NOMO-1 (cell line): ENCODE results near the gene DDX41.
A peak's percentile ranks its signal among the peaks of the same experiment; 100 is the strongest.

Experiments
- DNase-seq, 2 experiments: peaks; one replicate each; lab custom pipeline; 2025; ENCODE audit not compliant: unreplicated experiment in 2 of 2; lab: John Stamatoyannopoulos, UW

The DDX41 gene

DNA sequence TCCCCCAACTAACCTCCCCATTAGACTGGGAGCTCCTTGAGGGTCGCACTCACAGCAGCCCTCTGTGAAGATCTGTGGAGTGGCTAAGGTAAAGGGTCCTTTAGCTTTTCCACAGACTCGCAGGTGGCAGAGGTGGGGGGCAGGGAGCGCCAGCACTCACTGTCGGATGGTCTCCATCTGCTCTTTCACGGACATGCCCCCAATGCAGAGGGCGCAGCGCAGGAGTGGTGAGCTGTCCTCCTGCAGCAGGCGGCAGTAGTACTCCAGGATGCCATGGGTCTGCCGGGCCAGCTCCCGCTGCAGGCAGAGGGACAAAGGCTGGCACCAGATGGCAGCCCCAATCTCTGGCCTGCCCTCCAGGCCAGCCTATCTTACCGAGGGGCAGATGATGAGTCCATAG, 2.2 kb downstream of the DDX41 start:
- DNase-seq: no peak

- no peak for DNase-seq
Observed at GRCh38 chr5:177513500-177513899, 3.3 kb downstream of the DDX41 start.

DNA sequence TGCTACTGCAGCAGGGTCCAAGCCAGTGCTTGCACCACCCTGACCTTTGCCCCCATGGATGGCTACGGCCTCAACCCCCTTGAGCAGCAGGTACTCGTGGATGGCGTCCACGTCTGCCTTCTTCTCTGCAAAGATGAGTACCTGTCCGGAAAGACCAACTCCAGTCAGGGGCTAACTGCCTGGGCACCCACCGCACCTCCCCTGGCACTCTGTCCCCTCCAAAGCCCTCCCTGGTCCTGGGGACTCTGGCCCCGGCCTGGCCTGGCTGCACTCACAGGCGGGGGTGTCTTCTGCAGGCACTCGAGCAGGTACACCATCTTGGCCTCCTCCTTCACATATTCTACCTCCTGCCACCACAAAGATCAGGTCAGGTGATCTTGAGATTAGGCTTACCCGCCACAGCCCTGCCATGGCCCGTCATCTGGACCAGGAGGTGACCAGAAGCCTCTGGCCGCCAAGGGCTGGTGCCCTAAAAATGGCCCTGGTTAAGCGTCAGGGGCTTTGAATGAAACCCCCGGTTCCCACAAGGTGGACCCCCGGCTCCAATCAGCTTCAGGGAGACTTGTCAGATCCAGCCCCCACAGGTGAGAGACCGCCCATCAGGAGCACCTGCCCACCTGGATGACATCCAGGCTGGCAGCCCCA, 3.9 kb downstream of the DDX41 start:
- DNase-seq: no peak

DNA sequence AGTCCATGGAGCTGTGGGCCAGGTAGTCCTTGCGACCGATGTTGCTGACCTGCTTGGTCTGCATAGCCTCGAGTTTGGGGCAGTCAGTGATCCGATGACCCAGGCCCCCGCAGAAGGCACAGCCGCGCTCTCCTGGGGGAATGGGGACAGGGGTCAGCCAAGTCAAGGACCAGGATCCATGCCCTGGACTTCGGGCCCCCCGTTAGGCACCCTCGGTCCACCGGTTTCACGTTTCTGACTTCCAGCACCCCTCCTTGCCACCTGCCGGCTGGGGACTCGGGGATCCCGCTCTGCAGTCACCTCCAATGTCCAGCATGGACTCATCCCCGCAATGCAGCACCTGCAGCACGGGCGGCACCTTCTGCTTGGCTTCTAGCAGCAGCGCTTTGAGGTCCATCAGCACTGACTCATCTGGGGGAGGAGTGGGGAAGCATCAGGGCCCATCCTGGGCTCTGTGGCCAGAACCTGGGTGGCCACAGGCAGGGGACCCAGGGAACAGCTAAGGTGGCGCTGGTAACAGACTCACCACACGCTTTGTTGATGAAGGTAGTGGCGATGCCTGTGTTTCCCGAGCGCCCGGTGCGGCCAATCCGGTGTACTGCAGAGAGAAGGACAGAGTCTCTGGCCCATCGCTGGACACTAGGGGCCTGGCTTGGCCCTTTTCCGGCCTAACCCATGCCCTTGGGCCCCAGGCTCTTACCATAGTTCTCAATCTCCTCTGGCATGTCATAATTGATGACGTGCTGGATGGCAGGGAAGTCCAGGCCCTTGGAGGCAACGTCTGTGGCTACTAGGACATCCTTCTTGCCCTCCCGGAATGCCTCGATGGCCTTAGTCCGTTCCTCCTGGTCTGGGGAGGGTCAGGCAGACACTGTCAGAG, 4.7 kb downstream of the DDX41 start:
- no peak for DNase-seq

GRCh38 chr5:177511181-177511580, 5.6 kb downstream of the DDX41 start:
- no peak for DNase-seq

GRCh38 chr5:177510567-177511053, 6.2 kb downstream of the DDX41 start:
- DNase-seq: peak; percentile 94 to 99

DNA sequence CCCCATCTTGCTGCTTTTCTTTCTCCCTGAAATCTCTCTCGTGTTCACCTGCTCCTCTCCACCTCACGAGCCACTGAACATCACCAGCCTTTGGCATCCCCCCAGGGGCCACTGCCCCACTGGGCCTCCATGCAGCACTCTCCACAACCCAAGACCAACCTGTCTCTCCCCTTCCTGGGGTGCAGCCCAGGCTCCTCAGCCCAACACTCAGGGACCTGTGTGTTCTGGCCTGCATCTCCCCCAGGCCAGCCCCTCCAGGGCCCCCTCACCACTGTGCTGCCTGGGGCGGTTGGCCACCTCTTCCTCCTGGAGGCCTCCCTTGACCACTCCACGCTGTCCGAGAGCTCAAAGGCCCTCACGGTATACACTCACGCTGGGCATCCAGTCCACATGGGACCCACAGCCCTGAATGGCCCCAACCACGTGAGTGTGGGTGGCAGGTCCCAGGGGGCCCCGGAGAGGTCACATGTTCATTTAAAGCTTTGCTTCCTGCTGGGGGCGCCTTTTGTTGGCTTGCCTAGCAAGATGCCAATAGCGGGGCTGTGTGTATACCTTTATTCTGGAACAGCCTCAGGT, 6.7 kb downstream of the DDX41 start:
- DNase-seq: peak in 1 of 2 experiments; percentile 17

DNA sequence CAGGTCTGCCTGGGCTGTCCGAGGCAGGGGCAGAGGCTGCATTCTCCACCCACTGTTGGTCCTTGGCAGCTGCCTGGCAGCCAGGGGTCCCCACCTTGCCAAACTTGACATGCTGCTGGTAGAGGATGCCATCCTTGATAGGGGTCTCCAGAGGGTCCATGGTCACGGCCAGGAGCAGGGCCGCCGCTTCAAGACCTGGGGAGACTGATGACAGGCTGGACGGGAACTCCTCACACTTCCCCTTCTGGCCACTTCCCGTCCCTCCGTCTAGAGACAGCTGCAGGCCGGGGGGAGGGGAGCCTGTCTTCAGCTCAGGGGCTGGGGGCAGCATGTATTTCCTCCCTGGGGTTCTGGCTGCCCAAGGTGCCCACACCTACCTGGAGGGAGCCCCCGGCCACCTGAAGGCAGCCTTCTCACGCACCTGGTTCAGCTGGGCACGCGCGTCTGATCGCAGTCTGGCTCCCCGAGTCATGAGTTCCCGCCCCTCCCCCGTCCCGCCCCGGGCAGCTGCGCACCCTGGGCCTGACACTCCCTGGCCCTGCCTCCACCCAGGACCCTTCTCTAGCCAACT, 7.3 kb downstream of the DDX41 start, which contains the start of gene DOK3:
DOK3 (minus strand) TSS at position 446 of the 571 bp plus-strand sequence; CDS start at position 160, 286 bp downstream.
- DNase-seq: peak; percentile 38 to 56

DNA sequence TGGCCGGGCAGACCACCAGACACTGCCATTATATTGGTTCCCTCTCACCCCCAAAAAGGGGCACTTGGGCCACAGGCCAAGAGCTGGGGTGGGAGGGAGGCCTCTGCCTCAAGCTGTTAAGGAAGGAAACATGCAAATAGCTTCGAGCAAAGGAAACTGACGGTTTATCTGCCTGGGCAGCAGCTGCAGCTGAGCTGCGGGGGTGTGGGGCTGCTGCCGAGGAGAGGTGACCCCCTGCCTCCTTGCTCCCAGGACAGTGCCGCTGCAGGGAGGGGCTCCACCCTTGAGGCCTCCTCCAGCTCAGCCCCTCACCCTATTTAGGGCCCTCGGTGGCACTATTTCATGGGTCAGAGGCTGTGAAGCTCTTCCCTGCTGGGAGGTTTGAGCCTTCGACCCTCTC, 7.9 kb downstream of the DDX41 start:
- DNase-seq: peak; percentile 27 to 34

- DNase-seq: no peak
Observed at GRCh38 chr5:177508221-177508611, 8.5 kb downstream of the DDX41 start.

GRCh38 chr5:177507596-177508220, 9.1 kb downstream of the DDX41 start:
- DNase-seq: peak; percentile 25 to 55

DNA sequence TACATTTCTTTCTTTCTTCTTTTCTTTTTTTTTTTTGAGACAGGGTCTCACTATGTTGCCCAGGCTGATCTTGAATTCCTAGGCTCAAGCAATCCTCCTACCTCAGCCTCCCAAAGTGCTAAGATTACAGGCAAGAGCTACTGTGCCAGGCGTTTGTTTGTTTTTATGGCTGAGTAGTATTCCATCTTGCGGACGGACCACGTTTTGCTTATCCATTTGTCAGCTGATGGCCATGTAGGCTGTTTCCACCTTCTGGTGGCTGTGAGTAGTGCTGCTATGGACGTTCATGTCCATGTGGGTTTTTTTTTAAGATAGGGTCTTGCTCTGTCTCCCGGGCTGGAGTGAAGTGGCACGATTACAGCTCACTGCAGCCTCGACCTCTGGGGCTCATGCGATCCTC, 9.6 kb downstream of the DDX41 start:
- peak in 1 of 2 experiments; percentile 16 for DNase-seq

DNA sequence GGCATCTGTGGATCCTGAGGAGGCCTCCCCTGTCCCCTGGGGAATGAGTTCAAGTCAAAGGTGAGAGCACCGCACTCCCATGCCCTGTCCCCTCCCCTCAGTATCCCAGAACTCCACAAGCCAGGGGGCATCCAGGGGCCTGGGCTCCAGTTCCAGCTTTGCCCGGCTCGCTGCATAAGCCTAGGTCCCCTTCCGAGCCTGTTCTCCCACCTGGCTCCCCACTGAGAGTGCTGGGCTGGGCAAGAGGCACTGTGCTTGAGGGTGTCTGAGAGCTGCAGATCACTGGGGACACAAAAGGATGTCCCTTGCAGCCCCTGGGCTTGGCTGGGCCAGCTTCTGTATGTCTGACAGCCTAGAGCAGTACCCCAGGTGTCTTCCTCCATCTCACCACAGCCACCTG, 11.7 kb downstream of the DDX41 start:
- no peak for DNase-seq

DNA sequence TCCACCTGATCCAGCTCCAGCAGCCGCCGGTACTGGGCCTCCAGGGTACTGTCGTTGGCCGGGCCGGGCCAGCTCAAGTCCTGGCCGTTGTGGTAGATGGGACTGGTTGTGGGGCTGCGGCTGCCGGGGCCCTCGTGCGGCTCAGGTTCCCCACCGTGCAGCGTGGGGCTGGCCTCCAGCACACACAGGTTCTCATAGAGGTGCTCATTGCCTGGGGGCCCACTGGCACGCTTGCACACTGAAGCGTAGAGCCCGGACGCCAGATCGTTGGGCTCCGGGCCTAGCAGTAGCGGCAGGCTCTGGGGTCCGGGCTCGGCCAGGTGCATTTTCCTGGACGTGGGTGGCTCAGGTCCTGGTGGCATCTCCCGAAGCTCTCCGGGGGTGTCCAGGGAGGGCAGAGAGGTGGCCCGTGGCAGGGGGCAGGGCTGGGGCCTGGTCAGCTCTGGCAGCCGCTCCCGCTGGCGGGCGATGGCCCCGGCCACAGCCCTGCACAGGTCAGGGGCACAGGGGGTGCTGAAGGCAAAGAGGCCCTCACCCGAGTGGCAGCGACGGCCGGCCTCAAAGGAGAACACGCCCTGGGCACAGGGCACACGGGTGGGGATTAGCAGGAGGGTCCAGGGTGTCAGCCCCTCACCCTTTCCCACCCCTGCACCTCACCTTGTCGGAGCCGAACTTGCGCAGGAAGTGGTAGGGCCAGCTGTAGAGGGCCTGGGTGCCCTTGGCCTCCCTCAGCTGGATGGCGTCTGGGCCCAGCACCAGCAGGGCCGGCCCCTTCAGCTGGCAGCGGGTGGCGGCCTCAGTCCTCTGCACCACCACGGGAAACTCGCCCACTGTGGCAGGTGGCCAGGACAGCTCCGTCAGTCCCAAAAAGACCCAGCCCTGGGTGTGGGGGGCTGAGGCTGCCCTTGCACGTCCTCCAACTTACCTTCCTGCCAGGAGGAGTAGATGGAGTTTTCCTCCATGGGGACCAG, 12.4 kb downstream of the DDX41 start:
- no peak for DNase-seq

DNA sequence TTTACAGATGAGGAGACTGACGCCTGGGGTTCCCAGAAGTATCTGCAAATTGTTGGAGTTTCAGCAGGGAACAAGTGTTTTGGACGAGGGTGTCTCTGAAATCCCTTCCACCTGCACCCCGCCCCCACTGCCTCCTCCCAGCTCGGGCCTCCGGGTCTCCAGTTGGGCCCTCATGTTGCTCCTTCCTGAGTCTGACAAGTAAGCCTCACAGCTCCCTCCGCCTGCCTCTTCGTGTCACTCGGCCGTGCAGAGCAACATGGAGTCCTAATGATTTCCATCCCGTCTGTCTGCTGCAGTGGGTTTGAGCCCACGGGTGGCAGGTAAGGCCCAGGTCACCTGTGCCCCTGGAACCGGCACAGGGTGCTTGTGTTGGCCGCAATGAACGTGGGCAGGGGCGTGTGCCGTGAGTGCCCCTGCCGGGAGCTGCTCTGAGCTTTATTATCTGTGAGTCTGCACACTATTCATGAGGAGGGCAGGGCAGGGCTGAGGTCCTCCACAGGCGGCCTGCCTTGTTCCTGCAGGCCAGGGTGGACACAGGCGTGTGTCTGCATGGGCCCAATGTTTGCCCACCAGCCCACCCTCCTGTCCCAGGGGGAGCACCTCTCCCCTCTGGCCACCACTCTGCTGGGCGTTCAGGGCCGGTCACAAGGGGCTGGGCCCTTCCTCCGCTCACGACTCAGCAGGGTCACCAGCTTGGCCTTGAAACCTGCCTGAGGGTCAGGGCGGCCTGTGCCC, 13.2 kb downstream of the DDX41 start:
- DNase-seq: no peak

- DNase-seq: no peak
Observed at GRCh38 chr5:177502886-177503285, 13.9 kb downstream of the DDX41 start.

DNA sequence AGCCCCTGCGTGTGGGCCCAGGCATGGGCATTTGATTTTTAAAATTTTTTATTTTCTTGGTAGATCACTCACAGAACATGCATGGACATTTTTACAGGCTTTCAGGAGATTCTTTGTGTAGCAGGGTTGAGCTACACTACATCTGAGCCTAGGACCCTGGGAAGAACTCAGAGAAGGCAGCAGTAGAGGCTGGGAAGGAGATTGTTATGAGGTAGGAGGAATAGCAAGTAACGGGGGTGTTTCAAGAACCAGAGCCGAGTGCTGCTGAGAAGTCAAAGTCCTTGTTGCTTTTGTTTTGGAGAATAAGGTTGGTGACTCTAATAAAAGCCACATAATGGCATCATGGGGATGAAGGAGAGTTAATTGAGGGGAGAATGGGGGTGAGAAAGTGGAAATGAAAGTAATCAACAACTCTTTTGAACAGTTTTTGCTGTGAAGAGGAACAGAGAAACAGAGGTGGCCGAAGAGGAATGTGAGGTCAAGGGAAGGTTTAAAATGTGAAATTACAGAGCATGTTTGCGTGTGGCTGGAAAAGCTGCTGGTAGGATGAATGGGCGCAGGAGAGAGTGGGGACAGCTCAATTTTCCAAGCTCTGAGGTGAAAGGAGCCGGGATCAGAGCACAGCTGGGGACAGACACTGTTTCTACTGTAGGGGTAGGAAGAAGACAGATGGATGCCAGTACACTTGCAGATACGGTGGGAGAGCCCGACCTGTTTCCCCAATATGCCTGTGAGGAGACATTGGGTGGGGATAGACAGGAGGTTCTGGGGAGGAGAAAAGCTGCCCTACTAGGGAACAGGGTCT, 14.7 kb downstream of the DDX41 start:
- peak; percentile 71 to 83 for DNase-seq
